Adrenal gland (tissue), 12 donors: Measurements from ENCODE around the gene SAMM50. TPM values are rescaled to one million over a fixed set of nuclear protein-coding genes. Genes with fewer than 3 reads are reported as not detected.

Experiments
- DNase-seq, 7 donors: peaks; one replicate each; pipeline ENCODE4 v3.0.0-alpha.2; 2019 to 2020
- H3K27ac ChIP-seq, 5 donors: fragments of 200-600 bp; sonication (generic) in 4 of 5; 1 replicate in 3 of 5; 2 replicates in 2 of 5; pipeline versions ENCODE4 v1.5.1 to v1.8.0; 2016 to 2020; ENCODE audit warnings: mild to moderate bottlenecking in 1 of 5
- H3K27me3 ChIP-seq: fragments of 200-600 bp; 2 replicates; pipeline ENCODE4 v1.8.0; 2021
- H3K36me3 ChIP-seq, 2 donors: fragments of 200-600 bp; replicated peaks in 1 of 2; 1 replicate in 1 of 2; 2 replicates in 1 of 2; pipeline versions ENCODE4 v1.5.1 to v1.8.0; 2018 to 2022
- H3K4me1 ChIP-seq, 2 donors: fragments of 200-600 bp; replicated peaks in 1 of 2; 1 replicate in 1 of 2; 2 replicates in 1 of 2; pipeline versions ENCODE4 v1.5.1 to v1.8.0; 2018 to 2021
- H3K4me3 ChIP-seq, 4 donors: fragments of 200-600 bp; sonication (generic) in 3 of 4; one replicate each; pipeline ENCODE4 v1.5.1; 2016 to 2018
- H3K9me3 ChIP-seq, 3 donors: fragments of 200-600 bp; sonication (generic) in 1 of 3; replicated peaks in 1 of 3; 1 replicate in 2 of 3; 2 replicates in 1 of 3; pipeline versions ENCODE4 v1.5.1 to v1.8.0; 2016 to 2021
- CTCF ChIP-seq, 6 experiments: fragments of 450-650 bp in 4 of 6; fragments of 200-600 bp in 2 of 6; sonication (generic) in 1 of 6; IDR thresholded peaks; 1 replicate in 5 of 6; 2 replicates in 1 of 6; pipeline versions ENCODE4 v1.5.1 to v1.8.0; 2016 to 2021; ENCODE audit warnings: antibody characterized with exemption in 6 of 6, mild to moderate bottlenecking in 2 of 6, moderate library complexity in 1 of 6
- POLR2A ChIP-seq, 2 donors: fragments of 450-650 bp; IDR thresholded peaks; one replicate each; pipeline ENCODE4 v1.6.1; 2017; ENCODE audit warnings: antibody characterized with exemption in 2 of 2, mild to moderate bottlenecking in 2 of 2, moderate library complexity in 1 of 2
- WGBS, 4 donors: extraction: QIAGEN DNeasy Blood & Tissue Kit in 2 of 4; methylation state at CpG; one replicate each; pipeline versions ENCODE4 v1.1.5 to v1.1.7; 2013 to 2017; 5-methylcytosine and 5-hydroxymethylcytosine counted together
- intact Hi-C, 2 donors: fragments of 100-400 bp; cut with DNase I; formaldehyde crosslinking; loops; one replicate each; pipeline versions ENCODE4 v1.14.1 to v1.15.0; 2022 to 2023
- polyA plus RNA-seq, 3 donors: library from polyadenylated mRNA; stranded (reverse); fragments of 200-250 nt in 2 of 3; fragments of 350-450 nt in 1 of 3; fragmentation: Illumina TruSeq in 1 of 3; extraction: RNeasy Lipid Tissue Mini Kit (QIAGEN cat#74804) in 1 of 3; gene quantifications; one replicate each; pipeline ENCODE4 v1.2.3, GENCODE V29; 2013 to 2014
- total RNA-seq, 9 donors: library from RNA; depleted of rRNA in 4 of 9; stranded (reverse); fragments of >200 nt in 4 of 9; fragments of 120-200 nt in 1 of 9; fragmentation: NEBNext Ultra II Directional in 1 of 9; extraction: Animal tissue kit (Norgen Biotek cat#: 25700) in 1 of 9; gene quantifications; one replicate each; pipeline versions ENCODE4 v1.1.0 to v1.2.4, GENCODE V29; 2013 to 2023
- donor health status: healthy with polysubstance abuse.
- donor health status: Bipolar disorder and iron deficiency.
- donor health status: DM: yes; HTN: yes; CAD: no.
- donor health status: DM: no; HTN: no; CAD: no.
- donor health status: DM: no; HTN: no; CAD: no.
- donor health status: DM: yes; HTN: yes; CAD: no.

The SAMM50 gene
- total and polyA plus RNA-seq, 12 donors = 15.8 to 91.5 (median 57.2) TPM

DNA sequence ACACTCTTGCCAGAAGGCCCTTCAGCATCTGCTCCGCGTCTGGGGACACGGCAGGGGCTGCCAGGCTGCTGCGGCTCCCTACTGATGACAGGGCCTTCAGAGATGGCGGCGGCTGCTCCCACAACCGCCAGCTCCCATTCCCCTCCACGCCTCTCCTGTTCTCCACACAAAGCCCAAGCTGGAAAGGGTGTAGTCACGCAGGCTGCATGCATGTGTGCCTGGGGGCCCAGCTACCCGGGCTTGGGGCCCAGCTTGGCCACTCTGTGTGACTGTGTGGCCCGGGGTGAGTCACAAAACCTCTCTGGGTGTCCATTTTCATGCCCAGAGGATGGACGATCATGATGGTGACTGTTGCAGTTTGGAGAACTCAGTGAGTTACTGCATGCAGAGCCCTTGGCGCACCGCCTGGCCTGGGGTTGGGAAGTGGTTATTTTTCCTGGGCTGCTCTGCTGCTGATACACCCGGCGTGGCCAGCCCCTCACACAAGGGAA, 37.1 kb downstream of the SAMM50 start:
- 77 to 82% (median 82%) methylated on average over 15 to 16 of the region's 16 CpGs for WGBS, 4 donors

GRCh38 chr22:43993072-43993760, 38.0 kb downstream of the SAMM50 start:
- no peaks in the 10 kb centered on the region for H3K9me3 ChIP-seq
- H3K27ac ChIP-seq = no peak overlapping the region
- peaks cover 0 to 49% of the 10 kb centered on the region in 2 donors for H3K36me3 ChIP-seq
- peak; percentile 57 to 78 (median 63) for DNase-seq
- H3K27me3 ChIP-seq = no peaks in the 10 kb centered on the region
- TF ChIP-seq POLR2A (IDR thresholded peaks at IDR 0.05) = no peak
- TF ChIP-seq CTCF (IDR thresholded peaks at IDR 0.05) = peak; percentile 89 to 98 (median 93)
- H3K4me3 ChIP-seq = no peak overlapping the region
- intact Hi-C loops = loop anchor here (5.0 kb wide), 2 partner anchors 89 to 634 kb away; no protein-coding TSS in a partner anchor
- 24 to 35% (median 25%) methylated on average over 10 to 20 of the region's 20 CpGs for WGBS, 4 donors
- H3K4me1 ChIP-seq = peaks cover 0 to 15% of the 10 kb centered on the region in 2 donors

More for the DNA sequence above, 37.1 kb downstream of the SAMM50 start:
- Histone ChIP-seq H3K27ac (no peak overlapping the region), H3K36me3 (peaks cover 0 to 53% of the 10 kb centered on the region in 2 donors), H3K9me3 (no peaks in the 10 kb centered on the region), H3K4me3 (no peak overlapping the region), H3K27me3 (no peaks in the 10 kb centered on the region), H3K4me1 (peaks cover 0 to 15% of the 10 kb centered on the region in 2 donors)
- TF ChIP-seq POLR2A (IDR thresholded peaks at IDR 0.05) (no peak), CTCF (IDR thresholded peaks at IDR 0.05) (no peak)
- intact Hi-C loops = loop anchor here (5.0 kb wide), 2 partner anchors 90 to 635 kb away; no protein-coding TSS in a partner anchor
- DNase-seq = peak in 1 of 7 donors; percentile 10

- no peaks in the 10 kb centered on the region for H3K9me3 ChIP-seq
- no peak overlapping the region for H3K4me3 ChIP-seq
- peaks cover 0 to 50% of the 10 kb centered on the region in 2 donors for H3K36me3 ChIP-seq
- no peaks in the 10 kb centered on the region for H3K27me3 ChIP-seq
- peak in 2 of 7 donors; percentile 21 to 32 for DNase-seq
- no peak for TF ChIP-seq POLR2A (IDR thresholded peaks at IDR 0.05)
- no peak for TF ChIP-seq CTCF (IDR thresholded peaks at IDR 0.05)
- 61 to 77% (median 72%) methylated on average over 2 to 11 of the region's 11 CpGs for WGBS, 4 donors
- H3K4me1 ChIP-seq = peaks cover 0 to 15% of the 10 kb centered on the region in 2 donors
- no peak overlapping the region for H3K27ac ChIP-seq
- intact Hi-C loops = loop anchor here (5.0 kb wide), 2 partner anchors 88 to 633 kb away; no protein-coding TSS in a partner anchor
These were observed 38.8 kb downstream of the SAMM50 start for GRCh38 chr22:43994006-43994405.

- Histone ChIP-seq H3K4me3 (no peak overlapping the region), H3K27ac (no peak overlapping the region), H3K27me3 (no peaks in the 10 kb centered on the region), H3K9me3 (no peaks in the 10 kb centered on the region), H3K4me1 (peaks cover 0 to 15% of the 10 kb centered on the region in 2 donors), H3K36me3 (peaks cover 0 to 50% of the 10 kb centered on the region in 2 donors)
- WGBS, 4 donors = 80 to 91% (median 83%) methylated on average over 8 to 9 of the region's 9 CpGs
- no peak for TF ChIP-seq POLR2A (IDR thresholded peaks at IDR 0.05)
- TF ChIP-seq CTCF (IDR thresholded peaks at IDR 0.05) = no peak
- DNase-seq = no peak
- intact Hi-C loops = loop anchor here (5.0 kb wide), 2 partner anchors 88 to 633 kb away; no protein-coding TSS in a partner anchor
These were observed 39.2 kb downstream of the SAMM50 start for GRCh38 chr22:43994416-43994815.
